Peyer's patch (tissue), 4 donors: ENCODE data around the gene ATP6V1G3.

Experiments used
- POLR2A ChIP-seq, 2 donors: fragments of 450-650 bp; IDR thresholded peaks; one replicate each; pipeline ENCODE4 v1.5.1; 2017; ENCODE audit warnings: antibody characterized with exemption in 2 of 2, mild to moderate bottlenecking in 2 of 2, moderate library complexity in 2 of 2
- TF ChIP-seq, protein P1 (sequence below), 6 experiments: fragments of 450-650 bp in 4 of 6; fragments of 200-600 bp in 2 of 6; sonication (generic) in 1 of 6; IDR thresholded peaks; one replicate each; pipeline ENCODE4 v1.5.1; 2017 to 2019; ENCODE audit warnings: antibody characterized with exemption in 6 of 6, mild to moderate bottlenecking in 3 of 6, moderate library complexity in 1 of 6

DNA sequence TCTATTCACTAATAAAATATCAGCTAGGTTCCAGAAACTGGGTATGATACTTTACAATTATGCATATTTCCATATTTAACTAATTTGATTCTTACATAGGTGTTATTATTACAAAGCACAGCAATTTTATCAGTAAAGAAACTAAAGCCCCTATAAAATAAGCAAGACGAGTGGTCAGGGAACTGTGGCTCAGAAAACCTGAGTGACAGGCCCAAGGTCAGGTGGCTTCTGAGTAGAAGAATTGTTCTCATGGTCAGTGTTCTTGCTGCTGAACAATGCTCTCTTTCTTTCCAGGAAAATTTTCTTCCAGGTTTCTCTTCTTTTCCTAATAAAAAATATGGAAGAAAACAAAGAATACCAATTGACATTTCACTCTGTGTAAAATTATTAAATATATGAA lies 2.2 kb upstream of the ATP6V1G3 start:
- TF ChIP-seq, protein P1, sequence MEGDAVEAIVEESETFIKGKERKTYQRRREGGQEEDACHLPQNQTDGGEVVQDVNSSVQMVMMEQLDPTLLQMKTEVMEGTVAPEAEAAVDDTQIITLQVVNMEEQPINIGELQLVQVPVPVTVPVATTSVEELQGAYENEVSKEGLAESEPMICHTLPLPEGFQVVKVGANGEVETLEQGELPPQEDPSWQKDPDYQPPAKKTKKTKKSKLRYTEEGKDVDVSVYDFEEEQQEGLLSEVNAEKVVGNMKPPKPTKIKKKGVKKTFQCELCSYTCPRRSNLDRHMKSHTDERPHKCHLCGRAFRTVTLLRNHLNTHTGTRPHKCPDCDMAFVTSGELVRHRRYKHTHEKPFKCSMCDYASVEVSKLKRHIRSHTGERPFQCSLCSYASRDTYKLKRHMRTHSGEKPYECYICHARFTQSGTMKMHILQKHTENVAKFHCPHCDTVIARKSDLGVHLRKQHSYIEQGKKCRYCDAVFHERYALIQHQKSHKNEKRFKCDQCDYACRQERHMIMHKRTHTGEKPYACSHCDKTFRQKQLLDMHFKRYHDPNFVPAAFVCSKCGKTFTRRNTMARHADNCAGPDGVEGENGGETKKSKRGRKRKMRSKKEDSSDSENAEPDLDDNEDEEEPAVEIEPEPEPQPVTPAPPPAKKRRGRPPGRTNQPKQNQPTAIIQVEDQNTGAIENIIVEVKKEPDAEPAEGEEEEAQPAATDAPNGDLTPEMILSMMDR (IDR thresholded peaks at IDR 0.05) = no peak
- no peak for TF ChIP-seq POLR2A (IDR thresholded peaks at IDR 0.05)
